NCI-H748 treated with DMSO at 0.1 percent for 48 hours (cell line): ENCODE results near the gene AQP10.
"Not testable (repeated sequence)": the region's sequence is repeated elsewhere in the genome, so short reads cannot be mapped to it uniquely, and the experiment has no call there.

Source experiments
- DNase-seq: peaks from one replicate; lab custom pipeline; 2025; lab: John Stamatoyannopoulos, UW

AQP10 gene

DNA sequence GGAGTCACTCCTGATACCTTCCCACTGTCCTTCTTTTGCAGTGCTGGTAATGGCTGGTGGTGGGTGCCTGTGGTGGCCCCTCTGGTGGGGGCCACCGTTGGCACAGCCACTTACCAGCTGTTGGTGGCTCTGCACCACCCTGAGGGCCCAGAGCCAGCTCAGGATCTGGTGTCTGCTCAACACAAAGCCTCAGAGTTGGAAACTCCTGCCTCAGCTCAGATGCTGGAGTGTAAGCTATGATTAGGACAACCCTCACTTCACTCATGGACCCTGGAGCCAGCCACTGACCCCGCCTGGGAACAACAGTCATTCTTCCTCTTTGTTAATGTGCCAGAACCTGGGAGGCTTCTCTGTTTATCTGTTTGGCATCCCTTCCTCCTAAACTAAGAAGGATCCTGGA is 3.3 kb downstream of the AQP10 start:
- DNase-seq, result no peak

DNA sequence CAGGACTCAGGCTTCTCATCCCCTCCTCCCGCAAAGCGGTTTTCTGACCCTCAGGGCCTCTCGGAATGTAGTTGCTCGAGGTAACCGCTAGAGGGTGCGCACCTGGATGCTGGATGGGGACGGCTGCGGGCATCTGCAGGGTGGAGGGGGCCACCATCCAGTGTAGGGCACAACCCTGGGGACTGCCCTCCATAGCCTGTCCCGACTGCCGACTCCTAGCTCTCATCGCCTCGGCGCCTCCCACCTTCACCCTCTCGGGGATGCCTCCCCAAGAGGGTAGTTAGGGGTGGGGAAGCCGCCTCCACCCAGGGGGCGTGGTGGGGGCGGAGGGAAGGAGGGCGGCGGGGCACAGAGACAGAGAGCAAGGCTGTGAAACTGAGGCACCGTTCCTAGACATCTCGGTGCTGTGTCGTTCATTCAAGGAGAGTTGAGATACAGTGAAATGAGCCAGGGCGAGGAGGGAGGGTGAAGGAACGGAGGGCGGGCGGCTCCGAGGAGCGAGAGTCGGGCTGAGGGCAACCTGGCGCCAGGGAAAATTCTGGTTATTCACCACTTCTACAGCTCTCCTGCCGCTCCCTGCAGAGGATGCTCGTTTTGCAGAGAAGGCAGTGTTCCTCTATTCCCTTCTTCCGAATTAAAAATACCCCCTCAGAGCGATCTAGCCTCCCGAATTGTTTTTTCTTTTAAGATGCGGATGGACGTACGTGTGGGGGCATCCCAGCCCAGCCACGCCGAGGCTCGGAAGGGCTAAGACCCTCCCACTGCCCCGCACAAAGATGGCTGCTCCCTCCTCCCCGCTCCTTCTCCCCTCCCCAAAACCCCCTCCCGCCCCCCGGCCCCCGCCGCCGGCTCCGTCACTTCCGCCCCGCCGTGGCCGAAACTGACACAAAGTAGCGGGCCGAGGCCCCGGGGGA is 4.0 kb downstream of the AQP10 start, which contains the start of gene ATP8B2:
Gene ATP8B2, plus strand, starts transcription at position 857 of the 914 bp plus-strand sequence. CDS start 2,617 bp downstream, outside the sequence.
- DNase-seq, result peak; percentile 75

DNA sequence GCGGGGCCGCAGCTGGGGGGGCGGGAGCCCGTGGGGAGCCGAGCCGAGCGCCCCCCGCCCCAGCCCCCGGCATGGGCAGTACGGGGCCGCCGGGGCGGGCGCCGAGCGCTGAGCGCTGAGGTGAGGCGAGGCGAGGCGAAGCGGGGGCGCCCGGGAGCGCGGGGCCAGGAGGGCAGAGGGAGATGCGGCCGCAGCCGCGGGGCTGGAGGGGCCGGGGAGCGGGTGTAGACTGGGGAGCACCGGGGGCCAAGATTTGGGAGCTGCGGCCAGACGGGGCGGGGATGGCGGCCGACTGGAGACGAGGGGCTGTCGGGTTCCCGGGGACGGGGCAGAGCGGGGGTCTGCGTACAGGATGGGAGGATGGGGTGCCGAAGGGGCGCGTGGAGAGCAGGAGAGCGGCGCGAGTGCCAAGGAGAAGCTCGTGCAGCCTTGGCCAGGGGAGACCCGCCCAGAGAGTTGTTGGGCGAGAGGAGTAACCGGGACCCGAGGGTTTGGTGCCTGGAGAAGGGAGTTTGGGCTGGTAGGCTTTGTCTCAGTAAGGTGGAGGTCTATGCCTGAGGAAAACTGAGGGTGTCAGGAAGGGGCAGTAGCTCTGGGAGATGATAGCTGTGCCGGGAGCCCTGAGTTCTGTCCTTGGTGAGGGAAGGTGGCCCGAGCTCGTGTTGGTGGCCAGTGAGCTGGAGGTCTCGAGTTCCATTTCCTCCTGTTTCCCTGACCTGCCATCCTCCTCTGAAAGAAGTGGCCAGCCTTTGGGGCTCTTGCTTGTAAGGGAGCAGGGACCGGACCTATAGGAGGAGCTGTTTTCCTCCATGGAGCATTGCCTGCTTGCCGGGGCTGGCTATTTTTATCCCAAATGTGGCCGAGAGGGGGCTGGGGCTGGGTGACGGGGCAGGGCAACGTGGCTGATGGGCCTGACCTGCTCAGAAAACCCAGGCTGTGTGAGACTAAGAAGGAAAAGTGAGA is 5.0 kb downstream of the AQP10 start:
- DNase-seq, result no peak

DNA sequence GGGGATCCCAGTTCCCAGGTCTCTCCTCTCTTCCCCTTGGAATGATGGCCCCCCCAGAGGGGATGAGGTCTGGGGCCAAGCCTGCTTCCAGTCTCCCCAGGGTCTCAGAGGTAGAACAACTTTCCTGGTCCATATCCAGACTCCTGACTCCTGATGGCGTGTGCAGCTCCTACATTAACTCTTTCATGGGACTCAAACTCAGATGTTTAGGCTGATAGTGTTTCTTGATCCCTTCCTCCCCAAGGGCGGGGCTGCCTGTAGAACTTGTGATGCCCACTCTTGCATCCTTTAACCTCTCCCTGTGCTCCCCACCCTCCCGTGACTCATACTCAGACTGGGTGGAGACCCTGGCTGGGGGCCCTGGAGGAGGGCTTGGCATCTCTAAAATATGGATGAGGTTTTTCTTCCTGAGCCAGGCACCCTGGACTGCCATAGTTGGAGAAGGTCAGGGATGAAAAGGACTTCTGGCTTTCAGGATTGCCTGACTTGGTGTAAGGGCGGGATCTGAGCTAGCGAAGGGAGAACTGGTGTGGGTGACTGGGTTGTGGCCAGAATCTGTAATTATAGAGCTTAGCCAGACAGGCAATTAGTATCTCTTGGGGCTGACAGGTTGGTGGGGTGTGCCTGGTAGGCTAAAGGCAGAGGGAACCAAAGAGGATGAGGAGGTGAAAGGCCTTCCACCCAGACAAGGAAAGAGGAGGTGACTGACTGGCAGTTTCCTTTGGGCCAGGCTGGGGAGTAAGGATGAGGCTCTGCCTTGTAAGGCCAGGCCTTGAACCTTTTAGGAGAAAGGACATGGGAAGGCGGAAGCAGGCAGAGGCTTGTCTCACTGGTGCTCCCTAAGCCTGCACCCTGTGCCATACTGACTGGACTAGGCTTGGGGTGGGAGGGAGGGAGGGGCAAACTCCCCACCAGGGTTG is 5.9 kb downstream of the AQP10 start:
- no peak for DNase-seq

DNA sequence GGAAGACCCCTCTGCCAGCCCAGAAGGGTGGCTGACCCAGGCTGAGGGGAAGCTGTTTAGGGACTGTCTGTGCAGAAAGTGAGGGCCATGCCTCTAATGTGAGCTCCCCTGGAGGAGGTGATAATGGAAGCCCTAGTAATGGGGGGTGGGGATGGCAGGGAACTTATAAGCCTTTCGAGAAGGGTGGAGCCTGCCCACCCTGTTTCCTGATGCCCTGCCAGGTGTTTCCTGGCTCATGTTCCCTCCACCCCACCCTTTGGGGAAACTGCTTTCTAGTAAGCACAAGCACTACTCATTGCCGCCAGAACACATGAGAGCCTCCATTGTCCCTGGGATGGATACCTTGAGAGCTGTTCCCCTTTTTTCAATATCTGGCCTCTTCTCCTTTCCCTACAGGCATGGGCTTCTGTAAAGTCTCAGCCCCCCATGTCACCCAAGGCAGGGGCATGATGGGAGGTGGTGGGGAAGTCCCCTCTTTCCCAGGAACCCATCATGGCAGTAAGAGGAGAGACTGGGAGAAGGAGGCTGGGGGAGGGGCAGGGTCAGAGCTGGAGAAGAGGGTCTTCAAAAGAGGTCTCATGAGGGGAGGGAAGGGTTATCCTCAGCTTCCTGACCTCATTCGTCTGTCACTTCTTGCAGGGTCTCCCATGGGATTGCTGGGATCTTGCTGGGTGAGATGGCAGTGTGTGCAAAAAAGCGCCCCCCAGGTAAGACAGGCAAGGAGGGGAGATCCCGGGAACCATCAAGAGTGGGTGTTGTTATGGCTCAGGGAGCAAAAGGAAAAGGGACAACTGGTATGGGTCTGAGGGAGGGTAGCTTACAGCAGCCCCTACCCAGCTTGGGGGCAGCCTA is 6.8 kb downstream of the AQP10 start:
- no peak for DNase-seq

DNA sequence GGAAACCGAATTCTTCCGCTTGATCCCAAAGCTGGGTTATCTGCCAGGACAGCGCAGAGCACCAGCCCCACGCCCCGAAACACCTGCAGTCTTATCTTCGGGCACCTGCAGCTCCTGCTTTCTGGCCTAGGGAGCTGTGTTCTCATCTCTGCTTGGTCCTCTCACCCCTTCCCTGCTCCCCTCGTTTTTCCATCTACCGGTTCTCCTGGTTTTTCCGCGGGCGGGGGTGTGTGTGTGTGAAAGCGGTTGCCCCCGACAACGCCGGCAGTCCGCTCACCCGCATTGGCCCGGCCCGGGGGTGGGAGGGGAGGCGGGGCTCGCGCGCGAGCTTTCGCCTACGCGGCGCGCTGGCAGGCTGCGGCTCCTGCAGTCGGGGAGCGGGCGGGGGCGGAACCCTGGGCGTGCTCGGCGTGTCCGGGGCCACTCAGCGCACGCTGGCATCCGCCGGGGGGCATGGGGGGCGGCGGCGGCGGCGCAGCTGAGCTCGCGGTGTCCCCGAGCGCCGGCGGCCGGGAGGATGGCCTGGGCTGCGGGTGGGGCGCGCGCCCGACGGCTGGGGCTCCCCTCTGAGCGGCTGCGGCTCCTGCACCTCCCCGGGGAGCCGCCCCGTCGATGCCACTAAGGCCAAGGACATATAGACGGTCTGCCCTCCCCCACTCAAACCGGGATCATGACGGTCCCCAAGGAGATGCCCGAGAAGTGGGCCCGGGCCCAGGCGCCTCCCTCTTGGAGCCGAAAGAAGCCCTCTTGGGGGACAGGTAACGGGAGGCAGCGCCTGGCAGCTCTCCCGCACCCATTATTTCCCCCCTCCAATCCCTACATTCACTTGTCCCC is 7.6 kb downstream of the AQP10 start:
- DNase-seq, result peak; percentile 72

DNA sequence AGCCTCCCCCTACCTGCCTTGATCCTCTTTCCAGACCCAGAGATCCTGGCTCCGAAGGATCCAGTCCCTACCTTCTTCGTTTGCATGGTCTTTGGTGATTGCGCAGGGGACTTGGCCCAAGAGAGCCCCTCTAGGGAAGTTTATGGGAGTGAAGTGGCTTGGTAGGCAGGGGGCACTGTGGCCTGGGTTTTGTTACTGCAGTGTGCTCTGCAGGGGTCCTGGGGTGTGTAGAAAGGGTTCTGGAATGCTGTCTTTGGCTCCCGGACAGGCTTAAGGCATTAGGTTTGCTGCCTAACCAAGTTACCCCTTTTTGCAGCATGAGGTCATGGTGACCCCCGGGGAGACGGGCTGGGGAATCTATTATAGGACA is 8.2 kb downstream of the AQP10 start:
- DNase-seq, result no peak

DNA sequence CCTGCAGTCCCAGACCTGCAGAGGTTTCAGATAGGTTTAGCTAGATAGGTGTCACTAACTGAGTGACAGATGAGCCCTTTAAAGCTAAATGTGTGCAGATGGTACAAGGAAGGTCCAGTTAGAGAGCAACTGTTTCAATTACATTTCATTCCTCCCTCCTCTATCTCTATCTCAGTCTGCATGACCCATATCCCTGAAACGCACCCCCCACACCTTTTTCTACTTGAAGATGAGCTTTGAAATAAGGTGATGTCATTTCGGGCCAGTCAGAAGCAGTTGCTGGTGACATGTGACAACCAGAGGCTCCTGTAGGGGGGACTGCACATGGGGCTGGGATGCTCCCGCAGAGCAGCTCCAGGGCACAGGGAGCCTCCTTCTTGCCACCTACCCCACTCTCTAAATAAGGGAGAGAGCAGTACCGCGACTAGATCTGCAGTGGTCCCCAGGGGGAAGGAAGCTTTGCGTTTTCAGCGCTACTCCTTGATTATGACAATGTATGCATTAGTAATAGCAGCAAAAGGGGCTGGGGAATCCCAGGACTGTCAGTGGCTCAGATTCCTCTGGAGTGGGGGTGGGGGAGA is 8.7 kb downstream of the AQP10 start:
- no peak for DNase-seq

DNA sequence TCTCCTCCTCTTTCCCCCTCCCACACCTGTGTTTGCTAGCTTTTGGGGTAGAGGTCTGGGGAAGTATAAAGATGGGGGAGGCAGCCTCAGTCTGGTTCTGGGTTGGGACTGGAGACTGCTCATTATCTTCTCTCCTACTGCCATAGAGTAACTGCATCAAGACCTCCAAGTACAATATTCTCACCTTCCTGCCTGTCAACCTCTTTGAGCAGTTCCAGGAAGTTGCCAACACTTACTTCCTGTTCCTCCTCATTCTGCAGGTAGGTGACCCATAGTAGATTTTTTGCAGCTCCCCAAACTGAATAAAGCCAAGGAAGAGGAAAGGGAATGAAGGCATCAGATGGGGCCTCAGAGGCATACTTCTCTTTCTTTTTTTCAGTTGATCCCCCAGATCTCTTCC is 9.8 kb downstream of the AQP10 start:
- DNase-seq, result no peak

DNA sequence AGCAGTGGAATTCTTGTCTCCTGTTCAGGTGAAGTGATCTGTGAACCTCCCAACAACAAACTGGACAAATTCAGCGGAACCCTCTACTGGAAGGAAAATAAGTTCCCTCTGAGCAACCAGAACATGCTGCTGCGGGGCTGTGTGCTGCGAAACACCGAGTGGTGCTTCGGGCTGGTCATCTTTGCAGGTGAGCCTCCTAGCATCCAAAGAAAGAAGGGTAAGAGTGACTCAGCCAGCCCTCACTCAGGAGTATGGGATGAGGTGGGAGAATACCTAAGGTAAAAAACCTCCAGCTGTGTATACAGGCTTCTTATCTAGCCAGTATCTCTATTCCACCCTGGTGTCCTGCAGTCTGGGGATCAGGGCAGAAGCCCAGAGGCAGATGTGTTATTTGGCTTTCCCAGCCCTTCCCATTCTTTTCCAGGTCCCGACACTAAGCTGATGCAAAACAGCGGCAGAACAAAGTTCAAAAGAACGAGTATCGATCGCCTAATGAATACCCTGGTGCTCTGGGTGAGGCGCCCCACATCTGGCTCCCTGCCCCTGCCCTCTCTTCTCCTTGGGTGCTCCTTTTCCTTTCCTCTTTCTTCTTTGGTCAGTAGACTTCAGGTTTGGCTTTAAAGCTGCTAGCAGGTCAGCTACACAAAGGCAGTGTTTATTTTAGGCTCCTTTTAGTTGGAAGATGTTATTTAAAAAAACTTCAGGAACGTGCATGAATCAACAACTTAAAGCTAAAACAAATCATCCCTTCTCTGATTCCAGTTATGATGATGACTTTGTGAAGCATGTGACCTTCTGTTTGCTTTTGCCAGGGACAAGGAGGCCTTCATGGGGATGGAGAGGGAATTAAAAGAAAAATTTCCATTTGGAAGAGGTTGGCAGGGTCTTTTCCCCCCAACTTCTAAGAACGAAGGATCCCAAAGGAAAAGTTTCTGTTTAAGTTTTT is 13.5 kb downstream of the AQP10 start:
- no peak for DNase-seq

DNA sequence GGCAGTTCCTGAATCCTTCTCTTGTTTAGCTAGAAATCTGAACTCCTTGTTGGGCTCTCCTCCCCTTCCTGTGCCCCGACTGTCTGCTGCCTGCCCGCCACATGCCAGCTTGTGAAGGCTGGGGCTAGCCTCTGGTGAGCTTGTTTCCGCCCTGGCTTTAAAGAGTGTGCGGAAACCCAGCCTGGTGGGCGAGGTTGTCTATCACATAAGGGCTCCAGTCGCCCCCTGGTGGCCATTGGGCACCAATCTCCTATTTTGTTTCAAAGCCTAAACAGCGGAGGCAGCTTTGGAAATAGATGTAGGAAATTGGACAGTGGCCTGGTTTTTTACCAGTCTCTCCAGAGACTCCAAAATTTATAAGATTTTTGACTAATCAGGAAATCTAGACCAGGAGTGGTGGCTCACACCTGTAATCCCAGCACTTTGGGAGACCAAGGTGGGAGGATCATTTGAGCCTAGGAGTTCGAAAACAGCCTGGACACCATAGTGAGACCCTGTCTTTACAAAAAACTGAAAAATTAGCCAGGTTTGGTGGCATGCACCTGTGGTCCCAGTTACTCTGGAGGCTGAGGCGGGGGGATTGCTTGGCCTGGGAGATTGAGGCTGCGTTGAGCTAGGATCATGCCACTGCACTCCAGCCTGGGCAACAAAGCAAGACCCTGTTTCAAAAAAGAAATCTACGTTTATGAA is 14.3 kb downstream of the AQP10 start:
- DNase-seq, result peak; percentile 25

DNA sequence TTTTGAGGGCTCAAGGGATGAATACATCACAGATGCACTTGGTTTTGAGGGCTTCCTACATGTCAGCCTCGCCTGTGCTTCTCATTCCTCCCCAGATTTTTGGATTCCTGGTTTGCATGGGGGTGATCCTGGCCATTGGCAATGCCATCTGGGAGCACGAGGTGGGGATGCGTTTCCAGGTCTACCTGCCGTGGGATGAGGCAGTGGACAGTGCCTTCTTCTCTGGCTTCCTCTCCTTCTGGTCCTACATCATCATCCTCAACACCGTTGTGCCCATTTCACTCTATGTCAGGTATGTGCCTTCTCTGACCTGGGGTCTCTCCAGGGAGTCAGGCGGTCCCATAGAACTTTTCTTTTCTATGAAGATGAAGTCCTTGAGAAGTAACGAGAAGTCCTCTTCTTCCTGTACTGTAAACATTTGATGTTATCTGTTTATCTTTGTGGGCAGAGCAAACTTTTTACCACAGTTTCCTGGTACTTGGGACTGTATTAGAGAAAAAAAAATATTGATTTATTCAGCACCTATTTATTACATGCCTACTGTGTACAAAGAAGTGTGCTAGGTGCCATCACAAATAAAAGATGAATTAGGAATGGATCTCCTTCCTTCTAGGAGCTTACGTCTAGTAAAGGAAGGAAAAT is 16.5 kb downstream of the AQP10 start:
- no peak for DNase-seq

DNA sequence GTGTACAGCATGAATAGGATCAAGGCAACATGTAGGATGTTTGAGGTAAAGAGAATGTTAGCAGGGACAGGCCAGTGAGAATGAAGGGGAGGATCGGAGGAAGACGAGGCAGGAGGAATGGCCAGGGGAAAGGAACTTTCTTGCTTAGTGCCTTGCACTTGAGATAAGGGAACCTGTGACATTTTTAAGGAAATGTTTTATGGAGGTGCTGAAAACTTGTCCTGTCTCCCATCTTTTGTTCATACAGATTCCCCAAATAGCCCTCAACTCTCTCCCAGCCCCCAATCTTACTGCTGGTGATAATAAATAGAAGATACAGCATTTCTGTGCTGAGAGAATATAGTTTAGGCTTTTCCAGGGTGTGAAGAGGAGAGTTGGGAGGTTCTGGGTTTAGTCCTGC is 18.0 kb downstream of the AQP10 start:
- DNase-seq, result no peak

DNA sequence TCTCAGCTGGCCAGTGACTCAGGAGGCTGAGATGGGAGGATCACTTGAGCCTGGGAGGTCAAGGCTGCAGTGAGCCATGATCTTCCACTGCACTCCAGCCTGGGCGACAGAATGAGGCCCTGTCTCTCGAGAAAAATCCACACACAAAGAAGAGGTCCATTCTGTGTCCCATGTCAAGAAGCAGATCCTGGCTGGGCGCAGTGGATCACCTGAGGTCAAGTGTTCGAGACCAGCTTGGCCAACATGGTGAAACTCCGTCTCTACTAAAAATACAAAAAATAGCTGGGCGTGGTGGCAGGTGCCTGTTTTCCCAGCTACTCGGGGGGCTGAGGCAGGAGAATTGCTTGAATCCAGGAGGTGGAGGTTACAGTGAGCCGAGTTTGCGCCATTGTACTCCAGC is 20.5 kb downstream of the AQP10 start:
- DNase-seq, result not testable (repeated sequence)

DNA sequence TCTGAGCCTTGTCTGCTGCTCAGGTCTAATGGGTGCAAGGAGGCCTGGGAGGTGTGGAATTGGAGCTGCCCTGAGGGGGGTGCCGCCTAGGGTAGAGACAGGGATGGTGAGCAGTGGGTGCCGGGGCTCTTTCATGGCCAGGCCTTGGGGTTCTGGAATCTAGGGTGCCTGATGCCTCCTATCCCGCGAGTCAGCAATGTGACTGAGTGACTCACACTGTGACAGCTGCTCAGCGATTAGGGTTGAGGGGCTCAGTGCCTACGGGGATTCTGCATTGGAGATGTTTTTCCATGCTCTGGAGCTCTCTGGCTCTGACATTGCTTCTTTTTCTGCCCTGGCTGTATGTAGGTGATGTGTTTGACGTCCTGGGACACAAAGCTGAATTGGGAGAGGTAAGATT is 21.2 kb downstream of the AQP10 start:
- no peak for DNase-seq

DNA sequence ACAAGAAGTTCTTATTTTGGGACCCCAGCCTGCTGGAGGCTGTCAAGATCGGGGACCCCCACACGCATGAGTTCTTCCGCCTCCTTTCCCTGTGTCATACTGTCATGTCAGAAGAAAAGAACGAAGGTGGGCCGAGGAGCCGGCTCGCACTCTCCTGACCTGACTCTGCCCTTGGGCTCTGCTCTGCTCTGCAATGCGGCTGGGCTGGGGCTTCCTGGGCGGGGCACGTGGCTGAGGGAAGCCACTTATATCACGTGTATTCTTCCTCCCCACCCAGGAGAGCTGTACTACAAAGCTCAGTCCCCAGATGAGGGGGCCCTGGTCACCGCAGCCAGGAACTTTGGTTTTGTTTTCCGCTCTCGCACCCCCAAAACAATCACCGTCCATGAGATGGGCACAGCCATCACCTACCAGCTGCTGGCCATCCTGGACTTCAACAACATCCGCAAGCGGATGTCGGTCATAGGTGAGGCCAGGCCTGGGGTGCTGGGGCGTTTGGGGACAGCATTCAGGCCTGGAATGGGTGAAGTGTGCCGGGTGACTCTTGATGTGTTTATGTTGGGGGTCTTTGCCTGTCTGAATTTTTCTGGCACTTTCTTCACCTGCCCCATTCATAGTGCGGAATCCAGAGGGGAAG is 22.1 kb downstream of the AQP10 start:
- DNase-seq, result no peak
